K562 (cell line): Measurements from ENCODE around the gene ZNF467. TPM values are rescaled to one million over a fixed set of nuclear protein-coding genes. Genes with fewer than 3 reads are reported as not detected.

Experiments used
- ATAC-seq: fragments of 200-7000 bp; cut with Tn5 transposase; 3 replicates; pipeline ENCODE4 v1.9.1; 2020; ENCODE audit warnings: moderate library complexity
- BruUV-seq: library from RNA; stranded (reverse); fragments of 400-500 nt; replicated peaks from 2 replicates; lab custom pipeline; 2021; lab: Mats Ljungman, UMichigan
- CTCF ChIA-PET: fragments of 300-600 bp; formaldehyde crosslinking; extraction: SDS; loops from one replicate; lab custom pipeline; 2021; ENCODE audit warnings: low intra/inter-chr PET ratio; lab: Yijun Ruan, JAX
- POLR2A ChIA-PET: fragments of 300-600, 350-650 bp; sonication (Branson Sonifier 250); formaldehyde crosslinking; extraction: SDS; loops from one replicate; lab custom pipeline; 2021; ENCODE audit warnings: antibody characterized with exemption, inconsistent platforms; lab: Yijun Ruan, JAX
- DNase-seq, 4 experiments: peaks; one replicate each; pipeline versions ENCODE4 v3.0.0 to v3.0.0-alpha.2; 2011 to 2018; ENCODE audit warnings: low spot score in 3 of 4, mixed read lengths in 3 of 4; ENCODE audit errors: extremely low read depth in 1 of 4
- FAIRE-seq: peaks from 2 replicates; lab custom pipeline; 2011; peaks lifted over from hg19 to GRCh38; lab: Jason Lieb, UNC
- H2AFZ ChIP-seq: 2 replicates; pipeline ENCODE4 v1.6.0; 2011; ENCODE audit warnings: low read depth, low read length, control low read depth, inconsistent platforms
- H3K27ac ChIP-seq: fragments of 200-600 bp; 3 replicates; pipeline ENCODE4 v1.8.0; 2011; ENCODE audit warnings: low read depth, mild to moderate bottlenecking, control low read depth, inconsistent platforms, low read length, moderate library complexity, mixed read lengths; ENCODE audit errors: extremely low read depth
- H3K27me3 ChIP-seq, 2 experiments: fragments of 300-600 bp in 1 of 2; 2 replicates in 1 of 2; 3 replicates in 1 of 2; pipeline versions ENCODE4 v1.6.0 to v1.8.0; 2011; ENCODE audit warnings: inconsistent platforms in 2 of 2, low read length in 2 of 2, mild to moderate bottlenecking in 1 of 2, mixed read lengths in 1 of 2, moderate library complexity in 1 of 2; ENCODE audit not compliant: control insufficient read depth in 2 of 2, insufficient read depth in 2 of 2
- H3K36me3 ChIP-seq: fragments of 300-600 bp; 3 replicates; pipeline ENCODE4 v1.8.0; 2011; ENCODE audit warnings: mild to moderate bottlenecking, low read length, inconsistent platforms; ENCODE audit not compliant: control insufficient read depth, insufficient read depth
- H3K4me1 ChIP-seq, 2 experiments: fragments of 200-600 bp in 1 of 2; replicated peaks in 1 of 2; 2 replicates in 1 of 2; 3 replicates in 1 of 2; pipeline versions ENCODE4 v1.5.1 to v1.8.0; 2011; ENCODE audit warnings: inconsistent platforms in 2 of 2, low read length in 2 of 2, mild to moderate bottlenecking in 1 of 2, mixed read lengths in 1 of 2, moderate library complexity in 1 of 2; ENCODE audit not compliant: control insufficient read depth in 2 of 2, insufficient read depth in 2 of 2
- H3K4me2 ChIP-seq: 2 replicates; pipeline ENCODE4 v1.6.1; 2011; ENCODE audit warnings: low read length, control low read depth, inconsistent platforms, mixed read lengths; ENCODE audit not compliant: insufficient read depth
- H3K4me3 ChIP-seq: fragments of 200-600 bp; sonication (generic), shearing (Covaris generic); 2 replicates; pipeline ENCODE4 v1.5.1; 2016; ENCODE audit warnings: control low read depth, inconsistent platforms
- H3K79me2 ChIP-seq: fragments of 200-600 bp; 3 replicates; pipeline ENCODE4 v1.8.0; 2011; ENCODE audit warnings: low read length, inconsistent platforms; ENCODE audit not compliant: control insufficient read depth, insufficient read depth
- H3K9ac ChIP-seq, 2 experiments: 2 replicates each; pipeline versions ENCODE4 v1.6.0 to v1.6.1; 2011; ENCODE audit warnings: low read depth in 2 of 2, low read length in 2 of 2, control low read depth in 1 of 2, inconsistent platforms in 1 of 2, mild to moderate bottlenecking in 1 of 2, mixed read lengths in 1 of 2; ENCODE audit not compliant: insufficient read depth in 1 of 2
- H3K9me1 ChIP-seq: one replicate; pipeline ENCODE4 v1.6.0; 2011; ENCODE audit warnings: inconsistent platforms, mild to moderate bottlenecking, low read length, moderate library complexity; ENCODE audit not compliant: control insufficient read depth, insufficient read depth
- H3K9me3 ChIP-seq: replicated peaks from 2 replicates; pipeline ENCODE4 v1.5.1; 2011; ENCODE audit warnings: low read depth, low read length, inconsistent platforms; ENCODE audit not compliant: control insufficient read depth, insufficient read depth
- H4K20me1 ChIP-seq: replicated peaks from 2 replicates; pipeline ENCODE4 v1.6.1; 2011; ENCODE audit warnings: low read length, inconsistent platforms, mixed read lengths; ENCODE audit not compliant: control insufficient read depth, insufficient read depth
- FOSL1 ChIP-seq: fragments of 200-800 bp; sonication (Bioruptor generic); conservative IDR thresholded peaks from 2 replicates; pipeline ENCODE4 v1.6.1; 2016; ENCODE audit warnings: missing genetic modification characterization, missing compliant biosample characterization
- NFE2L1 ChIP-seq: fragments of 450-650 bp; IDR thresholded peaks from 2 replicates; pipeline ENCODE4 v1.6.1; 2016; ENCODE audit warnings: missing genetic modification characterization, low read depth, mild to moderate bottlenecking, missing compliant biosample characterization, moderate library complexity, borderline replicate concordance
- NFYB ChIP-seq: IDR thresholded peaks from 2 replicates; pipeline ENCODE4 v1.6.1; 2011; ENCODE audit warnings: mild to moderate bottlenecking, moderate library complexity; ENCODE audit not compliant: insufficient read length; ENCODE audit errors: extremely low read depth
- POLR2G ChIP-seq: fragments of 200-400 bp; formaldehyde crosslinking; IDR thresholded peaks from 2 replicates; pipeline ENCODE4 v1.6.1; 2017; ENCODE audit warnings: low read depth, mild to moderate bottlenecking, antibody characterized with exemption, low read length, moderate library complexity
- POLR2H ChIP-seq: IDR thresholded peaks from 2 replicates; pipeline ENCODE4 v1.6.1; 2016; ENCODE audit warnings: missing genetic modification characterization, low read depth, mild to moderate bottlenecking, control low read depth, missing compliant biosample characterization, moderate library complexity
- RBFOX2 ChIP-seq: fragments of 200-400 bp; formaldehyde crosslinking; IDR thresholded peaks from 2 replicates; pipeline ENCODE4 v1.6.1; 2017; ENCODE audit warnings: low read depth, mild to moderate bottlenecking, low read length, moderate library complexity
- ZBTB7A ChIP-seq: IDR thresholded peaks from 2 replicates; pipeline ENCODE4 v1.6.1; 2011; ENCODE audit warnings: low read depth, mild to moderate bottlenecking, low read length, moderate library complexity, borderline replicate concordance; ENCODE audit not compliant: control insufficient read depth
- ZNF311 ChIP-seq: fragments of 250-450 bp; sonication (Bioruptor Pico); IDR thresholded peaks from 2 replicates; pipeline ENCODE4 v1.4.0; 2020; ENCODE audit warnings: mild to moderate bottlenecking, moderate library complexity
- WGBS: fragments of 100-300 bp; shearing (Covaris generic); methylation state at CpG from one replicate; pipeline ENCODE4 v1.1.6; 2016; ENCODE audit warnings: low coverage, mixed read lengths; ENCODE audit not compliant: insufficient coverage; ENCODE audit errors: missing lambda C conversion rate; 5-methylcytosine and 5-hydroxymethylcytosine counted together
- in situ Hi-C: fragments of 300-500 bp; cut with MboI; formaldehyde crosslinking; loops from 4 replicates; pipeline ENCODE4 v1.15.0; 2018; ENCODE audit warnings: inconsistent platforms, mixed read lengths
- intact Hi-C: fragments of 100-400 bp; cut with micrococcal nuclease; formaldehyde crosslinking; loops from 2 replicates; pipeline ENCODE4 v1.14.2; 2022
- polyA plus RNA-seq, 8 experiments: library from polyadenylated mRNA; depleted of rRNA in 4 of 8; stranded (reverse) in 5 of 8; unstranded in 3 of 8; fragments of >200 nt; fragmentation: Nextera tagmentation in 2 of 8; fragmentation: Illumina TruSeq in 1 of 8; extraction: Ambion mirVana in 2 of 8; extraction: Trizol in 1 of 8; gene quantifications; 2 replicates each; pipeline versions ENCODE4 v1.2.1 to v1.2.3, GENCODE V29; 2011 to 2014; ENCODE audit warnings: inconsistent platforms in 1 of 8, missing spikeins in 1 of 8
- total RNA-seq, 7 experiments: library from RNA; depleted of rRNA in 6 of 7; stranded (reverse); fragments of >200 nt in 6 of 7; fragmentation: Illumina TruSeq in 2 of 7; extraction: Trizol in 2 of 7; gene quantifications; 2 replicates each; pipeline versions ENCODE4 v1.2.1 to v1.2.3, GENCODE V29; 2011 to 2021; ENCODE audit warnings: low replicate concordance in 1 of 7

ZNF467 gene
- total and polyA plus RNA-seq, 9 of the 15 experiments (the other 6 are each of a cell fraction or from before 2014, with no cell fraction given) = 0.32 to 14.2 (median 1.7) TPM

DNA sequence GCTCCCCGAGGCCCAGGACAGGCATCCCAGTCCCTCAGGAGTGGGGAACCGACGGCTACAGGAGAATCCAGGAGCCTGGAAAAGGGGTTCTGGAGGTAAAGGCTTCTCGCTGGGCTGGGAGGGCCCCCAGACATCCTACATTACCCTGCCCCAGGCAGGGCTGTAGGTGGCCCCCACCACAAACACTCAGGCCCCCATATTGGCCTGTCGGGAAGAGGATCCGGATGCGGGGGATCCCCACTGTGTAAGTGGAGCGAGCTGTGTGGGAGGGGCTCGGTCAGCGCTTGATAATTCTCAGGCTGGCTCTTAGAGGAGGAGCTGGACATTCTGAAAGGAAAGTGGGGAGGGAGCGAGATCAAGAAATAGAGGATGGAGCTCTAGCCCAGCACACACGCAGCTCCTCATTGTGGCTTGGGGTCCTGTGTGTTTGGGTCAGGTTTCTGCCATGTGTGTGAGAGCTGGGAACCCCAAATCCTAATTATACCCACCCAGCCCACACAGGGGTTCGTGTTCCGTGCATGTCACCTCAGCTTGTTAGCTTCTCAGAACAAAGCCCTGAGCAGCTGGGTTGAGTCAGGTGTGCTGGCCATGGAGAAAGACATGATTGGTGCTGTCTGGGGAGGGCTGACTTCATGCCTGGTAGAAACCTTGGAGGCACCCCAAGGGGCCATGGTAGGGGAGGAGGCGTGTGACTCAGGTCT, 49.4 kb downstream of the ZNF467 start:
- ChIA-PET POLR2A (interaction anchor here (0.6 to 4.9 kb wide), 9 partner anchors 8 to 663 kb away, joined by 3 to 27 read pairs (median 3); no protein-coding TSS in a partner anchor), CTCF (interaction anchor here (0.8 kb wide), 1 partner anchor 12 kb away, joined by 4 read pairs; no protein-coding TSS in a partner anchor)
- in situ Hi-C loops (no loop called here), intact Hi-C loops (no loop called here)
- DNase-seq (no peak), ATAC-seq (no peak), FAIRE-seq (no peak)
- Histone ChIP-seq H3K4me2 (no peak overlapping the region), H3K79me2 (no peaks in the 10 kb centered on the region; the same call in 2 of the 3 replicates), H3K27ac (no peak overlapping the region), H3K27me3 (no peaks in the 10 kb centered on the region), H3K9me1 (peaks cover 3% of the 10 kb centered on the region), H3K9ac (peak overlapping the region in 1 of 2 experiments; percentile 3; a peak in 1 of 4 replicates), H3K9me3 (no peaks in the 10 kb centered on the region), H3K4me3 (no peak overlapping the region), H2AFZ (no peak overlapping the region), H3K36me3 (peaks cover 87% of the 10 kb centered on the region; the same call in 2 of the 3 replicates), H3K4me1 (peaks cover 18 to 40% of the 10 kb centered on the region in 2 experiments), H4K20me1 (peaks cover 14% of the 10 kb centered on the region)
- 73% methylated on average over 15 of the region's 15 CpGs for WGBS
- TF ChIP-seq ZBTB7A (no peak), ZNF311 (CRISPR knock-in tag) (no peak), POLR2H (tag) (no peak), RBFOX2 (0 out of 2 replicates have a peak, but pooled peaks have one; percentile 17), POLR2G (0 out of 2 replicates have a peak, but pooled peaks have one; percentile 6), NFYB (no peak), FOSL1 (tag) (no peak), NFE2L1 (tag) (no peak)
- no TSS peak for BruUV-seq
